H9 (cell line): ENCODE data around the gene CCDC68. TPM values are rescaled to one million over a fixed set of nuclear protein-coding genes. Genes with fewer than 3 reads are reported as not detected.

Experiments used
- DNase-seq: peaks from one replicate; pipeline ENCODE4 v3.0.0-alpha.2; 2017
- H2AFZ ChIP-seq: one replicate; pipeline ENCODE4 v1.6.1; 2013; ENCODE audit warnings: mild to moderate bottlenecking, low read length, control low read depth, moderate library complexity
- H2AK5ac ChIP-seq: 2 replicates; pipeline ENCODE4 v1.6.1; 2013; ENCODE audit warnings: low read length, control low read depth, mixed read lengths; ENCODE audit not compliant: insufficient read length
- H2BK120ac ChIP-seq: one replicate; pipeline ENCODE4 v1.6.1; 2013; ENCODE audit warnings: low read depth, mild to moderate bottlenecking, low read length, control low read depth, inconsistent platforms; ENCODE audit not compliant: poor library complexity, severe bottlenecking
- H2BK12ac ChIP-seq: 2 replicates; pipeline ENCODE4 v1.6.1; 2013; ENCODE audit warnings: low read length, control low read depth, mixed read lengths, low read depth; ENCODE audit not compliant: insufficient read length
- H2BK15ac ChIP-seq: 2 replicates; pipeline ENCODE4 v1.6.1; 2013; ENCODE audit warnings: low read depth, low read length, control low read depth
- H2BK20ac ChIP-seq: one replicate; pipeline ENCODE4 v1.6.1; 2013; ENCODE audit warnings: low read depth, mild to moderate bottlenecking, low read length, control low read depth, inconsistent platforms; ENCODE audit not compliant: poor library complexity, severe bottlenecking
- H2BK5ac ChIP-seq: 2 replicates; pipeline ENCODE4 v1.6.1; 2013; ENCODE audit warnings: low read length, control low read depth, mixed read lengths; ENCODE audit not compliant: insufficient read length
- H3K14ac ChIP-seq: 2 replicates; pipeline ENCODE4 v1.6.1; 2013; ENCODE audit warnings: low read length, control low read depth; ENCODE audit not compliant: insufficient read depth
- H3K18ac ChIP-seq: 2 replicates; pipeline ENCODE4 v1.6.1; 2013; ENCODE audit warnings: low read depth, mild to moderate bottlenecking, mixed read lengths, low read length, control low read depth; ENCODE audit not compliant: insufficient read length
- H3K23ac ChIP-seq: 2 replicates; pipeline ENCODE4 v1.6.1; 2013; ENCODE audit warnings: low read length, control low read depth, mixed read lengths, low read depth; ENCODE audit not compliant: insufficient read length
- H3K23me2 ChIP-seq: 2 replicates; pipeline ENCODE4 v1.6.1; 2013; ENCODE audit warnings: low read depth, mild to moderate bottlenecking, mixed read lengths, low read length, control low read depth; ENCODE audit not compliant: insufficient read length, poor library complexity, severe bottlenecking
- H3K27ac ChIP-seq: 2 replicates; pipeline ENCODE4 v1.5.1; 2013; ENCODE audit warnings: low read length, control low read depth, mixed read lengths, low read depth; ENCODE audit not compliant: insufficient read length
- H3K27me3 ChIP-seq: 2 replicates; pipeline ENCODE4 v1.6.1; 2013; ENCODE audit warnings: low read length, control low read depth, inconsistent platforms; ENCODE audit not compliant: insufficient read depth
- H3K4ac ChIP-seq: 2 replicates; pipeline ENCODE4 v1.6.1; 2013; ENCODE audit warnings: low read depth, mild to moderate bottlenecking, control low read depth, inconsistent platforms, low read length, moderate library complexity
- H3K4me1 ChIP-seq: 2 replicates; pipeline ENCODE4 v1.6.1; 2013; ENCODE audit warnings: low read length, control low read depth, inconsistent platforms; ENCODE audit not compliant: insufficient read depth
- H3K4me2 ChIP-seq: 2 replicates; pipeline ENCODE4 v1.6.1; 2013; ENCODE audit warnings: low read length, control low read depth, mixed read lengths; ENCODE audit not compliant: insufficient read length, insufficient read depth
- H3K56ac ChIP-seq: 2 replicates; pipeline ENCODE4 v1.6.1; 2013; ENCODE audit warnings: low read depth, mild to moderate bottlenecking, mixed read lengths, low read length, control low read depth; ENCODE audit not compliant: insufficient read length
- H3K79me1 ChIP-seq: 2 replicates; pipeline ENCODE4 v1.6.1; 2013; ENCODE audit warnings: low read depth, mild to moderate bottlenecking, moderate library complexity, low read length, control low read depth, inconsistent platforms; ENCODE audit not compliant: insufficient read depth, poor library complexity, severe bottlenecking
- H3K79me2 ChIP-seq: 2 replicates; pipeline ENCODE4 v1.6.1; 2013; ENCODE audit warnings: low read length, control low read depth, inconsistent platforms; ENCODE audit not compliant: insufficient read depth
- H3K9ac ChIP-seq: 2 replicates; pipeline ENCODE4 v1.6.1; 2013; ENCODE audit warnings: low read length, control low read depth, mixed read lengths; ENCODE audit not compliant: insufficient read length; ENCODE audit errors: extremely low read depth
- H3K9me3 ChIP-seq: one replicate; pipeline ENCODE4 v1.6.1; 2013; ENCODE audit warnings: low read depth, low read length, inconsistent platforms; ENCODE audit not compliant: control insufficient read depth
- H3T11ph ChIP-seq: one replicate; pipeline ENCODE4 v1.6.1; 2013; ENCODE audit warnings: mild to moderate bottlenecking, low read length, control low read depth, inconsistent platforms
- H4K20me1 ChIP-seq: one replicate; pipeline ENCODE4 v1.6.1; 2013; ENCODE audit not compliant: control insufficient read depth, insufficient read length, insufficient read depth
- H4K5ac ChIP-seq: 2 replicates; pipeline ENCODE4 v1.6.1; 2013; ENCODE audit warnings: low read depth, mild to moderate bottlenecking, mixed read lengths, low read length, control low read depth; ENCODE audit not compliant: insufficient read length
- H4K8ac ChIP-seq: replicated peaks from 2 replicates; pipeline ENCODE4 v1.6.1; 2013; ENCODE audit warnings: low read length, control low read depth, mixed read lengths, low read depth; ENCODE audit not compliant: insufficient read length
- H4K91ac ChIP-seq: 2 replicates; pipeline ENCODE4 v1.6.1; 2013; ENCODE audit warnings: low read depth, mild to moderate bottlenecking, moderate library complexity, mixed read lengths, low read length, control low read depth; ENCODE audit not compliant: insufficient read length
- H3K27ac Mint-ChIP-seq, 3 experiments: 2 replicates in 2 of 3; 3 replicates in 1 of 3; pipeline ENCODE4 v1.8.0; 2020 to 2021; ENCODE audit warnings: mixed read lengths in 3 of 3, mild to moderate bottlenecking in 1 of 3, moderate library complexity in 1 of 3
- H3K27me3 Mint-ChIP-seq: 2 replicates; pipeline ENCODE4 v1.8.0; 2021; ENCODE audit warnings: low read depth, mild to moderate bottlenecking, moderate library complexity, mixed read lengths
- H3K36me3 Mint-ChIP-seq, 3 experiments: 2 replicates in 2 of 3; 3 replicates in 1 of 3; pipeline ENCODE4 v1.8.0; 2020 to 2021; ENCODE audit warnings: low read depth in 3 of 3, mixed read lengths in 3 of 3; ENCODE audit not compliant: insufficient read depth in 1 of 3
- H3K4me1 Mint-ChIP-seq, 2 experiments: 2 replicates each; pipeline ENCODE4 v1.8.0; 2020; ENCODE audit warnings: mixed read lengths in 2 of 2
- H3K4me3 Mint-ChIP-seq, 2 experiments: 2 replicates in 1 of 2; 3 replicates in 1 of 2; pipeline ENCODE4 v1.8.0; 2020 to 2021; ENCODE audit warnings: mild to moderate bottlenecking in 2 of 2, mixed read lengths in 2 of 2, moderate library complexity in 1 of 2
- H3K9me3 Mint-ChIP-seq, 2 experiments: 2 replicates in 1 of 2; 3 replicates in 1 of 2; pipeline ENCODE4 v1.8.0; 2020; ENCODE audit warnings: mild to moderate bottlenecking in 2 of 2, mixed read lengths in 2 of 2, moderate library complexity in 1 of 2
- CTCF ChIP-seq: fragments of 200-600 bp; sonication (generic); conservative IDR thresholded peaks from 3 replicates; pipeline ENCODE4 v1.8.0; 2021; ENCODE audit warnings: antibody characterized with exemption, mild to moderate bottlenecking
- WGBS: extraction: QIAGEN DNeasy Blood & Tissue Kit; methylation state at CpG from one replicate; pipeline ENCODE4 v1.1.7; 2013; ENCODE audit warnings: missing lambda C conversion rate, low lambda C conversion rate, mixed read lengths; ENCODE audit not compliant: insufficient read length; ENCODE audit errors: extremely low coverage; 5-methylcytosine and 5-hydroxymethylcytosine counted together
- total RNA-seq: library from RNA; stranded (reverse); gene quantifications from 2 replicates; pipeline ENCODE4 v1.2.1, GENCODE V29; 2021

CCDC68 gene
- total RNA-seq, 1 experiment from 2014 or later = not detected

GRCh38 chr18:54947091-54947490 is 12.2 kb downstream of the CCDC68 start:
- no peak for TF ChIP-seq CTCF
- Histone ChIP-seq H4K8ac (no peak overlapping the region), H3T11ph (no peak overlapping the region), H2BK5ac (no peak overlapping the region), H4K5ac (no peak overlapping the region), H3K23ac (no peak overlapping the region), H3K14ac (no peak overlapping the region), H2AK5ac (no peak overlapping the region), H3K18ac (no peak overlapping the region), H3K27me3 (no peaks in the 10 kb centered on the region), H4K20me1 (no peaks in the 10 kb centered on the region), H3K4me2 (no peak overlapping the region), H2BK120ac (no peak overlapping the region), H3K4ac (no peak overlapping the region), H4K91ac (no peak overlapping the region), H2BK20ac (no peak overlapping the region), H2BK12ac (no peak overlapping the region), H3K27ac (no peak overlapping the region), H3K9me3 (no peaks in the 10 kb centered on the region), H3K4me1 (no peaks in the 10 kb centered on the region), H3K79me1 (no peaks in the 10 kb centered on the region), H2AFZ (no peak overlapping the region), H3K56ac (no peak overlapping the region), H3K79me2 (no peaks in the 10 kb centered on the region), H2BK15ac (no peak overlapping the region), H3K9ac (no peak overlapping the region), H3K23me2 (no peaks in the 10 kb centered on the region)
- no CpG with 5 or more reads among the region's 1 CpG for WGBS
- H3K4me1 Mint-ChIP-seq = peaks cover 0 to 3% of the 10 kb centered on the region in 2 experiments; a peak in 1 of 4 replicates
- H3K27me3 Mint-ChIP-seq = no peaks in the 10 kb centered on the region
- H3K4me3 Mint-ChIP-seq = no peak overlapping the region
- no peak overlapping the region for H3K27ac Mint-ChIP-seq
- H3K36me3 Mint-ChIP-seq = no peaks in the 10 kb centered on the region
- no peaks in the 10 kb centered on the region for H3K9me3 Mint-ChIP-seq
- DNase-seq = no peak
